Dendritic cell treated with granulocyte-macrophage colony-stimulating factor and Interleukin-4, amounts not matched to agents 40 ng/mL and 50 ng/mL, for 4 days (primary cell): ENCODE data around the gene NEO1.
"Not testable (repeated sequence)": the region's sequence is repeated elsewhere in the genome, so short reads cannot be mapped to it uniquely, and the experiment has no call there.

Source experiments
- H3K27ac Mint-ChIP-seq: one replicate; pipeline ENCODE4 v1.8.0; 2022; ENCODE audit warnings: mild to moderate bottlenecking, mixed read lengths
- H3K27me3 Mint-ChIP-seq: one replicate; pipeline ENCODE4 v1.8.0; 2022; ENCODE audit warnings: mild to moderate bottlenecking, mixed read lengths
- H3K36me3 Mint-ChIP-seq: one replicate; pipeline ENCODE4 v1.8.0; 2022; ENCODE audit warnings: low read depth, mixed read lengths
- H3K4me1 Mint-ChIP-seq: one replicate; pipeline ENCODE4 v1.8.0; 2022; ENCODE audit warnings: low read depth, mixed read lengths
- H3K4me3 Mint-ChIP-seq: one replicate; pipeline ENCODE4 v1.8.0; 2022; ENCODE audit warnings: mild to moderate bottlenecking, moderate library complexity, mixed read lengths
- H3K9me3 Mint-ChIP-seq: one replicate; pipeline ENCODE4 v1.8.0; 2022; ENCODE audit warnings: mixed read lengths
- intact Hi-C: fragments of 100-400 bp; cut with micrococcal nuclease; formaldehyde crosslinking; loops from one replicate; pipeline ENCODE4 v1.15.0; 2022

Gene NEO1

GRCh38 chr15:73300286-73300685 is 248.0 kb downstream of the NEO1 start:
- intact Hi-C loops: not testable (repeated sequence)

GRCh38 chr15:73303636-73304035 is 251.4 kb downstream of the NEO1 start:
- H3K9me3 Mint-ChIP-seq: no peaks in the 10 kb centered on the region
- H3K36me3 Mint-ChIP-seq: no peaks in the 10 kb centered on the region
- intact Hi-C loops: no loop called here
- H3K4me3 Mint-ChIP-seq: no peak overlapping the region
- peaks cover 42% of the 10 kb centered on the region for H3K4me1 Mint-ChIP-seq
- H3K27me3 Mint-ChIP-seq: no peaks in the 10 kb centered on the region
- H3K27ac Mint-ChIP-seq: no peak overlapping the region

More at GRCh38 chr15:73300286-73300685, 248.0 kb downstream of the NEO1 start:
- H3K4me3 Mint-ChIP-seq, H3K9me3 Mint-ChIP-seq, H3K36me3 Mint-ChIP-seq, H3K27ac Mint-ChIP-seq, H3K27me3 Mint-ChIP-seq: not testable (repeated sequence)
- peaks cover 58% of the 10 kb centered on the region for H3K4me1 Mint-ChIP-seq

- Mint-ChIP-seq H3K4me1 (peaks cover 33% of the 10 kb centered on the region), H3K27me3 (no peaks in the 10 kb centered on the region), H3K4me3 (no peak overlapping the region), H3K36me3 (no peaks in the 10 kb centered on the region), H3K9me3 (no peaks in the 10 kb centered on the region), H3K27ac (no peak overlapping the region)
- intact Hi-C loops: no loop called here
Observed at GRCh38 chr15:73305331-73306211, 253.3 kb downstream of the NEO1 start.

- Mint-ChIP-seq H3K9me3 (no peaks in the 10 kb centered on the region), H3K4me1 (peaks cover 32% of the 10 kb centered on the region), H3K27ac (no peak overlapping the region), H3K4me3 (no peak overlapping the region), H3K36me3 (no peaks in the 10 kb centered on the region), H3K27me3 (peaks cover 4% of the 10 kb centered on the region)
- intact Hi-C loops: no loop called here
Observed at GRCh38 chr15:73308305-73308704, 256.0 kb downstream of the NEO1 start.

- Mint-ChIP-seq H3K27ac (no peak overlapping the region), H3K4me3 (no peak overlapping the region), H3K36me3 (no peaks in the 10 kb centered on the region), H3K9me3 (no peaks in the 10 kb centered on the region), H3K27me3 (peaks cover 33% of the 10 kb centered on the region), H3K4me1 (no peaks in the 10 kb centered on the region)
- intact Hi-C loops: no loop called here
Observed at GRCh38 chr15:73313861-73314260, 261.6 kb downstream of the NEO1 start.

- Mint-ChIP-seq H3K27ac (no peak overlapping the region), H3K36me3 (no peaks in the 10 kb centered on the region), H3K4me1 (no peaks in the 10 kb centered on the region), H3K4me3 (no peak overlapping the region), H3K9me3 (no peaks in the 10 kb centered on the region), H3K27me3 (peaks cover 48% of the 10 kb centered on the region)
- intact Hi-C loops: no loop called here
Observed at GRCh38 chr15:73317651-73318462, 265.6 kb downstream of the NEO1 start.

GRCh38 chr15:73318463-73319351 is 266.4 kb downstream of the NEO1 start:
- Mint-ChIP-seq H3K27ac (no peak overlapping the region), H3K9me3 (no peaks in the 10 kb centered on the region), H3K4me1 (no peaks in the 10 kb centered on the region), H3K36me3 (no peaks in the 10 kb centered on the region), H3K27me3 (peaks cover 47% of the 10 kb centered on the region), H3K4me3 (no peak overlapping the region)
- intact Hi-C loops: no loop called here

GRCh38 chr15:73319460-73320245 is 267.4 kb downstream of the NEO1 start:
- intact Hi-C loops: no loop called here

GRCh38 chr15:73320619-73321180 is 268.4 kb downstream of the NEO1 start:
- Mint-ChIP-seq H3K36me3 (no peaks in the 10 kb centered on the region), H3K27me3 (peaks cover 42% of the 10 kb centered on the region), H3K4me3 (no peak overlapping the region), H3K27ac (no peak overlapping the region), H3K9me3 (no peaks in the 10 kb centered on the region), H3K4me1 (no peaks in the 10 kb centered on the region)
- intact Hi-C loops: no loop called here

More at GRCh38 chr15:73319460-73320245, 267.4 kb downstream of the NEO1 start:
- H3K27me3 Mint-ChIP-seq: peaks cover 41% of the 10 kb centered on the region
- no peaks in the 10 kb centered on the region for H3K4me1 Mint-ChIP-seq
- no peak overlapping the region for H3K27ac Mint-ChIP-seq
- no peaks in the 10 kb centered on the region for H3K9me3 Mint-ChIP-seq
- no peaks in the 10 kb centered on the region for H3K36me3 Mint-ChIP-seq
- H3K4me3 Mint-ChIP-seq: no peak overlapping the region

- Mint-ChIP-seq H3K9me3 (no peaks in the 10 kb centered on the region), H3K36me3 (no peaks in the 10 kb centered on the region), H3K27me3 (peaks cover 47% of the 10 kb centered on the region), H3K4me3 (no peak overlapping the region), H3K27ac (no peak overlapping the region), H3K4me1 (no peaks in the 10 kb centered on the region)
- intact Hi-C loops: no loop called here
Observed at GRCh38 chr15:73321496-73322450, 269.5 kb downstream of the NEO1 start.

- H3K27me3 Mint-ChIP-seq: peaks cover 46% of the 10 kb centered on the region
- intact Hi-C loops: no loop called here
- no peaks in the 10 kb centered on the region for H3K4me1 Mint-ChIP-seq
Observed at GRCh38 chr15:73322665-73323373, 270.6 kb downstream of the NEO1 start.

More at GRCh38 chr15:73322665-73323373, 270.6 kb downstream of the NEO1 start:
- H3K9me3 Mint-ChIP-seq: no peaks in the 10 kb centered on the region
- no peak overlapping the region for H3K4me3 Mint-ChIP-seq
- no peaks in the 10 kb centered on the region for H3K36me3 Mint-ChIP-seq
- no peak overlapping the region for H3K27ac Mint-ChIP-seq
